Mucosa of descending colon (tissue), 3 donors: ENCODE measurements around the gene RAD23A. TPM values are rescaled to one million over a fixed set of nuclear protein-coding genes. Genes with fewer than 3 reads are reported as not detected.
A peak's percentile ranks its signal among the peaks of the same experiment; 100 is the strongest.

Experiments used
- ATAC-seq: fragments of 200-7000 bp; cut with Tn5 transposase; one replicate; pipeline ENCODE4 v1.9.1; 2020; ENCODE audit warnings: mild to moderate bottlenecking, moderate library complexity
- DNase-seq, 3 donors: peaks; one replicate each; pipeline ENCODE4 v3.0.0-alpha.2; 2020
- H3K36me3 ChIP-seq: fragments of 200-600 bp; one replicate; pipeline ENCODE4 v1.8.0; 2021; ENCODE audit warnings: low read depth, mild to moderate bottlenecking
- H3K4me1 ChIP-seq: fragments of 200-600 bp; one replicate; pipeline ENCODE4 v1.8.0; 2021; ENCODE audit warnings: low read depth, mild to moderate bottlenecking
- H3K4me3 ChIP-seq: fragments of 200-600 bp; one replicate; pipeline ENCODE4 v1.8.0; 2021; ENCODE audit warnings: mild to moderate bottlenecking
- H3K9me3 ChIP-seq: fragments of 200-600 bp; one replicate; pipeline ENCODE4 v1.8.0; 2021; ENCODE audit warnings: mild to moderate bottlenecking
- intact Hi-C, 2 donors: fragments of 100-400 bp; cut with DNase I in 1 of 2; cut with micrococcal nuclease in 1 of 2; formaldehyde crosslinking; loops; one replicate each; pipeline versions ENCODE4 v1.11.0 to v1.11.1; 2022; cut with DNase I, micrococcal nuclease
- long read RNA-seq, 2 donors: library from polyadenylated mRNA; unstranded; transcript quantifications; one replicate each; pipeline ENCODE4 v2.0.0, GENCODE V29; 2019 to 2021
- total RNA-seq, 3 donors: library from RNA; stranded (reverse); fragmentation: NEBNext Ultra II Directional in 2 of 3; extraction: Animal tissue kit (Norgen Biotek cat#: 25700) in 2 of 3; gene quantifications; one replicate each; pipeline versions ENCODE4 v1.2.1 to v1.2.4, GENCODE V29; 2021 to 2023
- TF ChIP-seq, protein P1 (sequence below): fragments of 200-600 bp; IDR thresholded peaks from one replicate; pipeline ENCODE4 v1.8.0; 2022; ENCODE audit warnings: antibody characterized with exemption, mild to moderate bottlenecking
- donor health status: DM: no; HTN: no; CAD: no; lungs with moderate emphysema.
- donor health status: DM: no; HTN: no; CAD: no.
- donor health status: DM: no; HTN: yes; CAD: no.

Gene RAD23A
- total RNA-seq = 100 to 1,000 TPM in 1 of 3 donors, 10 to 100 TPM in 2; 76.4 to 117 (median 81.4) TPM
- long read RNA-seq, donor 1, transcript RAD23A-203 (9 exons, 1,746 nt) = minor isoform, 79 of 214 reads
- long read RNA-seq, donor 1, transcript RAD23A-201 (9 exons, 1,736 nt) = major isoform, 92 of 214 reads
- long read RNA-seq, donor 1, partial matches to known transcripts = 25 of 214 reads
- long read RNA-seq, donor 1, other reads (novel, unspliced or antisense) = 14 of 214 reads
- long read RNA-seq, donor 2, transcript RAD23A-203 (9 exons, 1,746 nt) = major isoform, 61 of 120 reads
- long read RNA-seq, donor 2, transcript RAD23A-201 (9 exons, 1,736 nt) = minor isoform, 47 of 120 reads
- long read RNA-seq, donor 2, partial matches to known transcripts = 1 of 120 reads
- long read RNA-seq, donor 2, other reads (novel, unspliced or antisense) = 9 of 120 reads

DNA sequence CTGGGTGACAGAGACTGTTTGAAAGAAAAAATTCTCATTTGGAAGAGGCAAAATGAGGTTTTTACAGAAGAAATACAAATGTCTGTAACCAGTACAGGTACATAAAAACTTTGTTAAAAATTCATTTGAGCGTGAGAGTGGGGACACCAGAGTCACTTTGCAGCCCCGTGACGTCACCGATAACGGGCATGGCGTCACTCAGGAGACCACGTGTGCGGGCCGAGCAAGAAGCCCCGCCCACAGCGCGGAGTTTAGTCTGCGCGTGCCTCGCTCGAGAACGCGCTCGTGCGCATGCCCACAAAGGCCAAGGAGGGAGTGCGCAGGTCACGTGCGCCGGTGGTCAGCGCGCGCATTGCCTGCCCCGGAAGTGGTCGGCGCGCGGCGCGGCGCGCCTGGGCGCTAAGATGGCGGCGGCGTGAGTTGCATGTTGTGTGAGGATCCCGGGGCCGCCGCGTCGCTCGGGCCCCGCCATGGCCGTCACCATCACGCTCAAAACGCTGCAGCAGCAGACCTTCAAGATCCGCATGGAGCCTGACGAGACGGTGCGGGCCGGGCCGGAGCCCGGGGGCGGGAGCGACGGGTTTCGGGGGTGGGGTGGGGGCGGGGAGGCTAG lies at the start of gene RAD23A:
Gene RAD23A, plus strand, starts transcription at position 384 of the 613 bp plus-strand sequence. Its CDS starts 87 bp downstream, at position 471.
- ATAC-seq (peak; percentile 96), DNase-seq (peak; percentile 99)
- Histone ChIP-seq H3K9me3 (no peaks in the 10 kb centered on the region), H3K4me1 (peaks cover 20% of the 10 kb centered on the region), H3K4me3 (peak within 1 kb of the TSS; percentile 80), H3K36me3 (peaks cover 8% of the 10 kb centered on the region)
- TF ChIP-seq, protein P1, sequence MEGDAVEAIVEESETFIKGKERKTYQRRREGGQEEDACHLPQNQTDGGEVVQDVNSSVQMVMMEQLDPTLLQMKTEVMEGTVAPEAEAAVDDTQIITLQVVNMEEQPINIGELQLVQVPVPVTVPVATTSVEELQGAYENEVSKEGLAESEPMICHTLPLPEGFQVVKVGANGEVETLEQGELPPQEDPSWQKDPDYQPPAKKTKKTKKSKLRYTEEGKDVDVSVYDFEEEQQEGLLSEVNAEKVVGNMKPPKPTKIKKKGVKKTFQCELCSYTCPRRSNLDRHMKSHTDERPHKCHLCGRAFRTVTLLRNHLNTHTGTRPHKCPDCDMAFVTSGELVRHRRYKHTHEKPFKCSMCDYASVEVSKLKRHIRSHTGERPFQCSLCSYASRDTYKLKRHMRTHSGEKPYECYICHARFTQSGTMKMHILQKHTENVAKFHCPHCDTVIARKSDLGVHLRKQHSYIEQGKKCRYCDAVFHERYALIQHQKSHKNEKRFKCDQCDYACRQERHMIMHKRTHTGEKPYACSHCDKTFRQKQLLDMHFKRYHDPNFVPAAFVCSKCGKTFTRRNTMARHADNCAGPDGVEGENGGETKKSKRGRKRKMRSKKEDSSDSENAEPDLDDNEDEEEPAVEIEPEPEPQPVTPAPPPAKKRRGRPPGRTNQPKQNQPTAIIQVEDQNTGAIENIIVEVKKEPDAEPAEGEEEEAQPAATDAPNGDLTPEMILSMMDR = no peak
- intact Hi-C loops = loop anchor here in 1 of 2 donors (10.0 kb wide), 1 partner anchor 61 kb away; the partner anchor contains the start of genes DNASE2 and KLF1

DNA sequence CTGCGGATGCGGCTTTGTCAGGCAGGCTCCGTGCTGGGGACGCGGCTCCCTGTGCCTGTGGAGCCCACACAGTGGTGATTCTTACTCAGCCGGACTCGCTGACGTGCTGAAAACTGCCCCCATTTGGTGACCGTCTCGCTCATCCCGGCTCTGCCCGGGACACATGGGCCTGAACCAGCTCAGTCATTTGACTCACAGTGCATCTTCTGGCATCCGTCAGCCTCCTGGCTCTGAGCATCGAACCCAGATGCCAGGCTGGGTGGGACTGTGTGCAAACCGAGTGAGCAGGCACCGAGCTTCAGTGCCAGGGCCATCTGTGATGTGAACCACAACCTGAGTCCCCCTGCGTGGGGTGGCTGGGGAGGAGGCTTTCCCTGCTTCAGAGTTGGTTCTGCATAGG lies 49.2 kb upstream of the RAD23A start:
- no peak overlapping the region for H3K4me3 ChIP-seq
- TF ChIP-seq, protein P1 = no peak
- H3K36me3 ChIP-seq = no peaks in the 10 kb centered on the region
- H3K4me1 ChIP-seq = peaks cover 8% of the 10 kb centered on the region
- no peaks in the 10 kb centered on the region for H3K9me3 ChIP-seq
- intact Hi-C loops = no loop called here
- ATAC-seq (no peak), DNase-seq (no peak)

DNA sequence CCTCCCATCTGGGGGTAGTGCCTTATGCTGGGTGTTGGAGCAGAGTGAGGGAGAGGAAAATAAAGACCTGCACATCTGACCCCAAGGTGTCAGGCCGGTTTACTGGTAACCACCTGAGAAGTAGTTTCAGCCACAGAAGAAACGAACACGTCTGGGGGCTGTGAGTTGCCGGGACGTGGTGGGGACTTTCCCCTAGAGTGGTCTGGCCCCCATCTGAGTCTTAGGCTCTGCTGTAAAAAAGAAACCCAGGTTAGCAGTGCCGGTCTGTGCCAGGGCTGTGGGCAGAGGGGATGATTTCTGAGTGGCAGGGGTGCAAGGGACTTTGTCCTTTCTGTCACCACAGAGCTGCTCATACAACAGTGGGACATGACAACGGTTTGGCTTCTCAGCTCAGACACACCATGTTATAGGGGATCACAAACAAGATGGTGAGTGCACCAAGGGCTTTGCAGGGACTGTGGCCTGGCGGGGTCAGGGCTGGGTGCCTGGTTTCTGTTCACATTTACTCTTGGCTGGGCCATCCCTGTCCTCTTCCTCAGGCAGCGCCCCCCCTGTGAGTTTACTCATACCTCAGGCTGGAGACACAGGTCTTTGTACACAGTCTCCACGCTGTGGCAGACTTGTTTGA lies 45.7 kb upstream of the RAD23A start:
- no peak for DNase-seq
- H3K4me1 ChIP-seq = no peaks in the 10 kb centered on the region
- intact Hi-C loops = no loop called here
- no peak overlapping the region for H3K4me3 ChIP-seq
- ATAC-seq = peak; percentile 44
- TF ChIP-seq, protein P1 = no peak
- H3K9me3 ChIP-seq = no peaks in the 10 kb centered on the region
- no peaks in the 10 kb centered on the region for H3K36me3 ChIP-seq

DNA sequence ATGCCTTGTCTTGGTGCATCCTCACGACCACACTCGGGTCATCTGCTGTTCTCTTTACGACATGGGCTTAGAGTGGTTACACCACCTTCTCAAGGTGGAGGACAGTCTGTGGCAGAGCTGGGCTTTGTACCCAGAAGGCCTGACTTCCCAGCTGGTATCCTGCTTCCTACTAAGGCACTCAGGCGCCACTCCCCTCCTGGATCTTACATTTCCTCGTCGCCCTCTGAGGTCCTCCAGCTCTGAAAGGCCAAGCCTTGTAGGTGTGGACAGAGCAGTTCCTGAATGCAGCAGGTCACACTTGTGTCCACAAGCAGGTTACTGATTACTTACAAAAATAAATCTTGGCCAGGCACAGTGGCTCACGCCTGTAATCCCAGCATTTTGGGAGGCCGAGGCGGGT lies 38.5 kb upstream of the RAD23A start:
- ATAC-seq (peak; percentile 91), DNase-seq (no peak)
- Histone ChIP-seq H3K9me3 (no peaks in the 10 kb centered on the region), H3K4me1 (peaks cover under 1% of the 10 kb centered on the region), H3K36me3 (no peaks in the 10 kb centered on the region), H3K4me3 (no peak overlapping the region)
- TF ChIP-seq, protein P1 = no peak
- intact Hi-C loops = no loop called here

DNA sequence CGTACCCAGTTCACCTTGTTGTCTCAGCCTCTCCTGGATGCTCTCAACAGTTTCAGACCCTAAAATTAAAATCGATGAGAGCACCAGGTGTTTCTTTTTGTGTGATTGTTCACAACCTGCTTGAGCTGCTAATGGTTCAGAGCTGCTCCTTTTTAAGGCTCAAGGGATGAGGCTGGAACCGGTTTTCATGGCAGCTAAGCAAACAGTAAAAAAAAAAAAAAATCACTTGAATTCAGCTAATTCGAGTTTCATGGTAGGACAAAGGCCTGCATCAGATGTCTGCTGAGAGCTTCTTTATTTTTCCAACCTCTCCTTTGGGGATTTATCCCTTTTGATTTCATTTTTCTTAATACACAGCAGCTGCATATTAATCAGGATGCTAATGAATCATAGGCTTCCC lies 33.1 kb upstream of the RAD23A start:
- intact Hi-C loops = no loop called here
- Histone ChIP-seq H3K9me3 (no peaks in the 10 kb centered on the region), H3K4me1 (peaks cover 9% of the 10 kb centered on the region), H3K36me3 (no peaks in the 10 kb centered on the region), H3K4me3 (no peak overlapping the region)
- ATAC-seq (no peak), DNase-seq (no peak)
- TF ChIP-seq, protein P1 = no peak
